ENCODE data around the gene SEL1L2. TPM values are rescaled to one million over a fixed set of nuclear protein-coding genes. Genes with fewer than 3 reads are reported as not detected.

The SEL1L2 gene
- total and polyA plus RNA-seq, 9 of the 15 experiments (the other 6 are each of a cell fraction or from before 2014, with no cell fraction given), result not detected

- ChIA-PET POLR2A (no interaction called here), CTCF (ENCODE audit: low intra/inter-chr PET ratio) (no interaction called here)
- Histone ChIP-seq H3K9me3 (replicated peaks; ENCODE audit: control insufficient read depth, insufficient read depth, low read depth, low read length) (no peaks in the 10 kb centered on the region), H3K27me3 (ENCODE audit: control insufficient read depth in 2 of 2, insufficient read depth in 2 of 2, low read length in 2 of 2) (no peaks in the 10 kb centered on the region), H4K20me1 (replicated peaks; ENCODE audit: control insufficient read depth, insufficient read depth, low read length) (no peaks in the 10 kb centered on the region), H3K27ac (ENCODE audit: extremely low read depth, low read depth, low read length) (no peak overlapping the region), H3K4me1 (replicated peaks in 1 of 2; ENCODE audit: control insufficient read depth in 2 of 2, insufficient read depth in 2 of 2, low read length in 2 of 2) (no peaks in the 10 kb centered on the region), H3K79me2 (ENCODE audit: control insufficient read depth, insufficient read depth, low read length) (no peaks in the 10 kb centered on the region), H2AFZ (ENCODE audit: low read depth, low read length) (no peak overlapping the region), H3K36me3 (ENCODE audit: control insufficient read depth, insufficient read depth, low read length) (no peaks in the 10 kb centered on the region), H3K4me3 (no peak overlapping the region), H3K4me2 (ENCODE audit: insufficient read depth, low read length) (no peak overlapping the region), H3K9me1 (ENCODE audit: control insufficient read depth, insufficient read depth, low read length) (no peaks in the 10 kb centered on the region), H3K9ac (ENCODE audit: insufficient read depth in 1 of 2, low read depth in 2 of 2, low read length in 2 of 2) (no peak overlapping the region)
- ATAC-seq (no peak), FAIRE-seq (no peak), DNase-seq (ENCODE audit: extremely low read depth in 1 of 4, low spot score in 3 of 4) (no peak)
- WGBS (ENCODE audit: insufficient coverage, low coverage, missing lambda C conversion rate), result 0% methylated on average over 2 of the region's 2 CpGs
- TF ChIP-seq SAFB2 (IDR thresholded peaks at IDR 0.05; ENCODE audit: borderline replicate concordance, low read depth, low read length, severe bottlenecking) (no peak), GTF2F1 (IDR thresholded peaks at IDR 0.05; ENCODE audit: low read depth, low read length) (no peak), NFXL1 (CRISPR knock-in tag; IDR thresholded peaks at IDR 0.05) (no peak), ARID4B (CRISPR knock-in tag; IDR thresholded peaks at IDR 0.05) (no peak), SAP30 (IDR thresholded peaks at IDR 0.05; ENCODE audit: borderline replicate concordance, insufficient read depth, low read depth, low read length, poor library complexity, severe bottlenecking) (no peak), CBX8 (IDR thresholded peaks at IDR 0.05; ENCODE audit: borderline replicate concordance, extremely low read depth, low read depth, low read length, poor library complexity, severe bottlenecking) (no peak), NBN (IDR thresholded peaks at IDR 0.05; ENCODE audit: low read depth) (no peak), SRSF3 (IDR thresholded peaks at IDR 0.05; ENCODE audit: insufficient read depth, low read length) (no peak), ZNF354B (CRISPR knock-in tag; IDR thresholded peaks at IDR 0.05) (no peak), ZNF75A (CRISPR knock-in tag; IDR thresholded peaks at IDR 0.05) (no peak), EP400 (IDR thresholded peaks at IDR 0.05) (no peak)
- TF ChIP-seq, protein P1, sequence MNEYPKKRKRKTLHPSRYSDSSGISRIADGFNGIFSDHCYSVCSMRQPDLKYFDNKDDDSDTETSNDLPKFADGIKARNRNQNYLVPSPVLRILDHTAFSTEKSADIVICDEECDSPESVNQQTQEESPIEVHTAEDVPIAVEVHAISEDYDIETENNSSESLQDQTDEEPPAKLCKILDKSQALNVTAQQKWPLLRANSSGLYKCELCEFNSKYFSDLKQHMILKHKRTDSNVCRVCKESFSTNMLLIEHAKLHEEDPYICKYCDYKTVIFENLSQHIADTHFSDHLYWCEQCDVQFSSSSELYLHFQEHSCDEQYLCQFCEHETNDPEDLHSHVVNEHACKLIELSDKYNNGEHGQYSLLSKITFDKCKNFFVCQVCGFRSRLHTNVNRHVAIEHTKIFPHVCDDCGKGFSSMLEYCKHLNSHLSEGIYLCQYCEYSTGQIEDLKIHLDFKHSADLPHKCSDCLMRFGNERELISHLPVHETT (CRISPR knock-in tag; conservative IDR thresholded peaks at IDR 0.05 in 1 of 2, IDR thresholded peaks at IDR 0.05 in 1 of 2), result no peak
- TF ChIP-seq, protein P2, sequence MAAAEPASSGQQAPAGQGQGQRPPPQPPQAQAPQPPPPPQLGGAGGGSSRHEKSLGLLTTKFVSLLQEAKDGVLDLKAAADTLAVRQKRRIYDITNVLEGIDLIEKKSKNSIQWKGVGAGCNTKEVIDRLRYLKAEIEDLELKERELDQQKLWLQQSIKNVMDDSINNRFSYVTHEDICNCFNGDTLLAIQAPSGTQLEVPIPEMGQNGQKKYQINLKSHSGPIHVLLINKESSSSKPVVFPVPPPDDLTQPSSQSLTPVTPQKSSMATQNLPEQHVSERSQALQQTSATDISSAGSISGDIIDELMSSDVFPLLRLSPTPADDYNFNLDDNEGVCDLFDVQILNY (CRISPR knock-in tag; IDR thresholded peaks at IDR 0.05), result no peak
- intact Hi-C loops (cut with micrococcal nuclease) (no loop called here), in situ Hi-C loops (cut with MboI) (no loop called here)
- no TSS peak for BruUV-seq (replicated peaks)
Observed at GRCh38 chr20:14009208-14009607, 18.8 kb upstream of the SEL1L2 start.

All from K562 (cell line).